MM.1S (cell line): ENCODE measurements around the gene MLNR.

Experiments
- CTCF ChIP-seq: fragments of 300-600 bp; sonication (generic); IDR thresholded peaks from 2 replicates; pipeline ENCODE4 v1.5.1; 2016; ENCODE audit warnings: antibody characterized with exemption, low read length, mixed read lengths
- EZH2 ChIP-seq: fragments of 300-600 bp; sonication (generic); optimal IDR thresholded peaks from 2 replicates; pipeline ENCODE3; 2017; ENCODE audit warnings: low read depth, mild to moderate bottlenecking, antibody characterized with exemption, low read length, mixed read lengths

- no peak for TF ChIP-seq EZH2
- TF ChIP-seq CTCF, result no peak
Observed at GRCh38 chr13:49265822-49266221, 45.7 kb downstream of the MLNR start.
